ENCODE results near the gene QRICH2.
A peak's percentile ranks its signal among the peaks of the same experiment; 100 is the strongest.

QRICH2 gene

GRCh38 chr17:76341301-76341700 is 33.2 kb upstream of the QRICH2 start:
- DNase-seq (ENCODE audit: extremely low read depth, low read depth), result no peak
- no peak overlapping the region for H3K4me3 ChIP-seq (replicated peaks; ENCODE audit: low read depth, low read length)
- no peak for TF ChIP-seq CTCF (IDR thresholded peaks at IDR 0.05; ENCODE audit: low read depth, low read length, missing control alignments)

GRCh38 chr17:76337413-76337777 is 29.3 kb upstream of the QRICH2 start:
- DNase-seq (ENCODE audit: extremely low read depth, low read depth), result peak; percentile 30
- H3K4me3 ChIP-seq (replicated peaks; ENCODE audit: low read depth, low read length), result no peak overlapping the region
- no peak for TF ChIP-seq CTCF (IDR thresholded peaks at IDR 0.05; ENCODE audit: low read depth, low read length, missing control alignments)

- no peak overlapping the region for H3K4me3 ChIP-seq (replicated peaks; ENCODE audit: low read depth, low read length)
- no peak for TF ChIP-seq CTCF (IDR thresholded peaks at IDR 0.05; ENCODE audit: low read depth, low read length, missing control alignments)
- DNase-seq (ENCODE audit: extremely low read depth, low read depth), result no peak
Observed at GRCh38 chr17:76336756-76337412, 28.8 kb upstream of the QRICH2 start.

GRCh38 chr17:76335716-76336381 is 27.8 kb upstream of the QRICH2 start:
- no peak for TF ChIP-seq CTCF (IDR thresholded peaks at IDR 0.05; ENCODE audit: low read depth, low read length, missing control alignments)
- H3K4me3 ChIP-seq (replicated peaks; ENCODE audit: low read depth, low read length), result no peak overlapping the region
- no peak for DNase-seq (ENCODE audit: extremely low read depth, low read depth)

- no peak overlapping the region for H3K4me3 ChIP-seq (replicated peaks; ENCODE audit: low read depth, low read length)
- no peak for DNase-seq (ENCODE audit: extremely low read depth, low read depth)
- TF ChIP-seq CTCF (IDR thresholded peaks at IDR 0.05; ENCODE audit: low read depth, low read length, missing control alignments), result no peak
Observed at GRCh38 chr17:76333673-76334505, 25.8 kb upstream of the QRICH2 start.

- TF ChIP-seq CTCF (IDR thresholded peaks at IDR 0.05; ENCODE audit: low read depth, low read length, missing control alignments), result no peak
- no peak for DNase-seq (ENCODE audit: extremely low read depth, low read depth)
Observed at GRCh38 chr17:76331083-76331482, 23.0 kb upstream of the QRICH2 start.

More at GRCh38 chr17:76331083-76331482, 23.0 kb upstream of the QRICH2 start:
- H3K4me3 ChIP-seq (replicated peaks; ENCODE audit: low read depth, low read length), result no peak overlapping the region

Data from HFF-Myc (cell line).